GM12864 (cell line): ENCODE measurements around the gene MBNL2.

ENCODE experiments used
- DNase-seq: peaks from one replicate; pipeline ENCODE4 v3.0.0-alpha.2; 2011; ENCODE audit warnings: low read depth
- H3K4me3 ChIP-seq: 2 replicates; pipeline ENCODE4 v1.5.1; 2011; ENCODE audit warnings: mild to moderate bottlenecking, low read depth, low read length, control low read depth
- CTCF ChIP-seq: IDR thresholded peaks from 2 replicates; pipeline ENCODE4 v1.5.1; 2011; ENCODE audit warnings: low read depth, mild to moderate bottlenecking, moderate library complexity, low read length, control low read depth, inconsistent platforms; ENCODE audit errors: missing control alignments

MBNL2 gene

GRCh38 chr13:97211300-97211699 is 10.8 kb upstream of the MBNL2 start:
- no peak for TF ChIP-seq CTCF
- no peak for DNase-seq
- H3K4me3 ChIP-seq, result no peak overlapping the region

- TF ChIP-seq CTCF, result no peak
- DNase-seq, result no peak
- H3K4me3 ChIP-seq, result no peak overlapping the region
These were observed 10.1 kb upstream of the MBNL2 start for GRCh38 chr13:97212004-97212403.

- peak; percentile 64 for TF ChIP-seq CTCF
- no peak for DNase-seq
These were observed 9.5 kb upstream of the MBNL2 start for GRCh38 chr13:97212601-97213040.

GRCh38 chr13:97214921-97215320 is 7.2 kb upstream of the MBNL2 start:
- no peak for TF ChIP-seq CTCF
- no peak overlapping the region for H3K4me3 ChIP-seq
- DNase-seq, result no peak

More at GRCh38 chr13:97212601-97213040, 9.5 kb upstream of the MBNL2 start:
- H3K4me3 ChIP-seq, result no peak overlapping the region

- TF ChIP-seq CTCF, result no peak
- H3K4me3 ChIP-seq, result no peak overlapping the region
- DNase-seq, result no peak
These were observed 6.8 kb upstream of the MBNL2 start for GRCh38 chr13:97215325-97215724.

GRCh38 chr13:97219226-97219625 is 2.9 kb upstream of the MBNL2 start:
- H3K4me3 ChIP-seq, result no peak overlapping the region
- TF ChIP-seq CTCF, result no peak
- DNase-seq, result no peak

- TF ChIP-seq CTCF, result no peak
- DNase-seq, result no peak
- H3K4me3 ChIP-seq, result no peak overlapping the region
These were observed 1.8 kb upstream of the MBNL2 start for GRCh38 chr13:97220151-97220900.
